Measurements from ENCODE around the gene TAF1B. TPM values are rescaled to one million over a fixed set of nuclear protein-coding genes. Genes with fewer than 3 reads are reported as not detected.

TAF1B gene
- total and polyA plus RNA-seq, 10 of the 15 experiments (the other 5 are each of a cell fraction or from before 2014, with no cell fraction given): 8.1 to 18.3 (median 12.4) TPM

DNA sequence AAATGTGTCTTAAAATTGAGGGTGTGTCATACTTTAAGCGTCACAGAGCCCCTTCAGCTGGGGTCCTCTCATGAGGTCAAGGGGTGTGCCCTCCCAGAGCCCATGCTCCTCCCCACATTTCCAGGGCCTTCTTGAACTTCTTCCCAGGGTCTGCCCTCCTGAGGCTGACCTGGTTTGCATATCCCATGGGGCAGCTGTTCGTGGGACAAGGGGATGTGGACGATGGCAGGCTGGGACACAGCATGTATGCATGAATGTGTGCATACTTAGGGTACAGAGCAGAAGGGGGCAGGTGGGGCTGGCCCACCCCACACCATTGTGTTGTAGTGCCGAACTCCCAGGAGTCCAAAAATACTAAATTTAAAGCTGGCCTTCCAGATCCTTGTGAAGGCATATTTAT lies 46.2 kb upstream of the TAF1B start:
- Histone ChIP-seq H3K4me3 (no peak overlapping the region), H3K27me3 (replicated peaks in 1 of 2; ENCODE audit: control insufficient read depth in 2 of 2, insufficient read depth in 2 of 2, low read length in 1 of 2) (no peaks in the 10 kb centered on the region), H4K20me1 (ENCODE audit: control insufficient read depth, insufficient read depth) (no peaks in the 10 kb centered on the region), H3K79me2 (ENCODE audit: control insufficient read depth, insufficient read depth, low read length) (no peaks in the 10 kb centered on the region), H3K36me3 (ENCODE audit: control insufficient read depth in 2 of 2, insufficient read depth in 2 of 2, low read length in 1 of 2) (no peaks in the 10 kb centered on the region), H2AFZ (ENCODE audit: control insufficient read depth, low read depth, low read length) (no peak overlapping the region), H3K4me2 (ENCODE audit: control insufficient read depth, insufficient read depth) (no peak overlapping the region), H3K9ac (ENCODE audit: control insufficient read depth, insufficient read depth, low read length) (no peak overlapping the region), H3K9me3 (replicated peaks; ENCODE audit: control insufficient read depth, insufficient read depth, low read length) (no peaks in the 10 kb centered on the region; the same call in 2 of the 3 replicates), H3K27ac (ENCODE audit: control insufficient read depth, insufficient read depth) (no peak overlapping the region), H3K4me1 (ENCODE audit: control insufficient read depth, insufficient read depth, low read length) (peaks cover 26% of the 10 kb centered on the region)
- in situ Hi-C loops (cut with MboI): no loop called here
- FAIRE-seq: no peak
- SMC1A ChIA-PET (ENCODE audit: uncharacterized antibody, unreplicated experiment): interaction anchor here (0.7 to 1.2 kb wide), 2 partner anchors 16 to 117 kb away, joined by 3 read pairs; no protein-coding TSS in a partner anchor
- intact Hi-C loops (cut with micrococcal nuclease; ENCODE audit: unreplicated experiment): no loop called here
- ATAC-seq: no peak
- DNase-seq (ENCODE audit: low read depth, low spot score): no peak
- CTCF ChIA-PET: interaction anchor here (0.6 to 6.4 kb wide), 7 partner anchors 17 to 251 kb away, joined by 3 to 71 read pairs (median 3); no protein-coding TSS in a partner anchor
- POLR2A ChIA-PET: no interaction called here
- 36% methylated on average over 4 of the region's 4 CpGs for WGBS (ENCODE audit: insufficient coverage, insufficient replicate concordance, low lambda C conversion rate, missing lambda C conversion rate)
- no TSS peak for BruUV-seq (replicated peaks)
- RAD21 ChIA-PET (ENCODE audit: unreplicated experiment): interaction anchor here (1.2 kb wide), 1 partner anchor 19 kb away, joined by 4 read pairs; no protein-coding TSS in a partner anchor
- TF ChIP-seq HDAC6 (IDR thresholded peaks at IDR 0.05; ENCODE audit: unreplicated experiment) (no peak), LARP7 (IDR thresholded peaks at IDR 0.05) (no peak), CREB1 (IDR thresholded peaks at IDR 0.05; ENCODE audit: low read depth) (no peak), NFIC (IDR thresholded peaks at IDR 0.05; ENCODE audit: low read depth, low read length) (no peak), ZNF24 (IDR thresholded peaks at IDR 0.05) (no peak), CEBPB (IDR thresholded peaks at IDR 0.05; ENCODE audit: borderline replicate concordance in 1 of 2, low read depth in 2 of 2, low read length in 2 of 2) (no peak), SMARCA5 (IDR thresholded peaks at IDR 0.05) (no peak), ZNF384 (IDR thresholded peaks at IDR 0.05; ENCODE audit: borderline replicate concordance, low read depth, low read length) (no peak)
- TF ChIP-seq, protein P1, sequence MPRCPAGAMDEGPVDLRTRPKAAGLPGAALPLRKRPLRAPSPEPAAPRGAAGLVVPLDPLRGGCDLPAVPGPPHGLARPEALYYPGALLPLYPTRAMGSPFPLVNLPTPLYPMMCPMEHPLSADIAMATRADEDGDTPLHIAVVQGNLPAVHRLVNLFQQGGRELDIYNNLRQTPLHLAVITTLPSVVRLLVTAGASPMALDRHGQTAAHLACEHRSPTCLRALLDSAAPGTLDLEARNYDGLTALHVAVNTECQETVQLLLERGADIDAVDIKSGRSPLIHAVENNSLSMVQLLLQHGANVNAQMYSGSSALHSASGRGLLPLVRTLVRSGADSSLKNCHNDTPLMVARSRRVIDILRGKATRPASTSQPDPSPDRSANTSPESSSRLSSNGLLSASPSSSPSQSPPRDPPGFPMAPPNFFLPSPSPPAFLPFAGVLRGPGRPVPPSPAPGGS (IDR thresholded peaks at IDR 0.05; ENCODE audit: borderline replicate concordance, insufficient read depth, low read depth, low read length, poor library complexity, severe bottlenecking): no peak
- TF ChIP-seq, protein P2, sequence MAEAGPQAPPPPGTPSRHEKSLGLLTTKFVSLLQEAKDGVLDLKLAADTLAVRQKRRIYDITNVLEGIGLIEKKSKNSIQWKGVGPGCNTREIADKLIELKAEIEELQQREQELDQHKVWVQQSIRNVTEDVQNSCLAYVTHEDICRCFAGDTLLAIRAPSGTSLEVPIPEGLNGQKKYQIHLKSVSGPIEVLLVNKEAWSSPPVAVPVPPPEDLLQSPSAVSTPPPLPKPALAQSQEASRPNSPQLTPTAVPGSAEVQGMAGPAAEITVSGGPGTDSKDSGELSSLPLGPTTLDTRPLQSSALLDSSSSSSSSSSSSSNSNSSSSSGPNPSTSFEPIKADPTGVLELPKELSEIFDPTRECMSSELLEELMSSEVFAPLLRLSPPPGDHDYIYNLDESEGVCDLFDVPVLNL (IDR thresholded peaks at IDR 0.05; ENCODE audit: low read depth, low read length): no peak
- TF ChIP-seq, protein P3, sequence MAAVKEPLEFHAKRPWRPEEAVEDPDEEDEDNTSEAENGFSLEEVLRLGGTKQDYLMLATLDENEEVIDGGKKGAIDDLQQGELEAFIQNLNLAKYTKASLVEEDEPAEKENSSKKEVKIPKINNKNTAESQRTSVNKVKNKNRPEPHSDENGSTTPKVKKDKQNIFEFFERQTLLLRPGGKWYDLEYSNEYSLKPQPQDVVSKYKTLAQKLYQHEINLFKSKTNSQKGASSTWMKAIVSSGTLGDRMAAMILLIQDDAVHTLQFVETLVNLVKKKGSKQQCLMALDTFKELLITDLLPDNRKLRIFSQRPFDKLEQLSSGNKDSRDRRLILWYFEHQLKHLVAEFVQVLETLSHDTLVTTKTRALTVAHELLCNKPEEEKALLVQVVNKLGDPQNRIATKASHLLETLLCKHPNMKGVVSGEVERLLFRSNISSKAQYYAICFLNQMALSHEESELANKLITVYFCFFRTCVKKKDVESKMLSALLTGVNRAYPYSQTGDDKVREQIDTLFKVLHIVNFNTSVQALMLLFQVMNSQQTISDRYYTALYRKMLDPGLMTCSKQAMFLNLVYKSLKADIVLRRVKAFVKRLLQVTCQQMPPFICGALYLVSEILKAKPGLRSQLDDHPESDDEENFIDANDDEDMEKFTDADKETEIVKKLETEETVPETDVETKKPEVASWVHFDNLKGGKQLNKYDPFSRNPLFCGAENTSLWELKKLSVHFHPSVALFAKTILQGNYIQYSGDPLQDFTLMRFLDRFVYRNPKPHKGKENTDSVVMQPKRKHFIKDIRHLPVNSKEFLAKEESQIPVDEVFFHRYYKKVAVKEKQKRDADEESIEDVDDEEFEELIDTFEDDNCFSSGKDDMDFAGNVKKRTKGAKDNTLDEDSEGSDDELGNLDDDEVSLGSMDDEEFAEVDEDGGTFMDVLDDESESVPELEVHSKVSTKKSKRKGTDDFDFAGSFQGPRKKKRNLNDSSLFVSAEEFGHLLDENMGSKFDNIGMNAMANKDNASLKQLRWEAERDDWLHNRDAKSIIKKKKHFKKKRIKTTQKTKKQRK (IDR thresholded peaks at IDR 0.05; ENCODE audit: low read depth, low read length): no peak
- TF ChIP-seq, protein P4, sequence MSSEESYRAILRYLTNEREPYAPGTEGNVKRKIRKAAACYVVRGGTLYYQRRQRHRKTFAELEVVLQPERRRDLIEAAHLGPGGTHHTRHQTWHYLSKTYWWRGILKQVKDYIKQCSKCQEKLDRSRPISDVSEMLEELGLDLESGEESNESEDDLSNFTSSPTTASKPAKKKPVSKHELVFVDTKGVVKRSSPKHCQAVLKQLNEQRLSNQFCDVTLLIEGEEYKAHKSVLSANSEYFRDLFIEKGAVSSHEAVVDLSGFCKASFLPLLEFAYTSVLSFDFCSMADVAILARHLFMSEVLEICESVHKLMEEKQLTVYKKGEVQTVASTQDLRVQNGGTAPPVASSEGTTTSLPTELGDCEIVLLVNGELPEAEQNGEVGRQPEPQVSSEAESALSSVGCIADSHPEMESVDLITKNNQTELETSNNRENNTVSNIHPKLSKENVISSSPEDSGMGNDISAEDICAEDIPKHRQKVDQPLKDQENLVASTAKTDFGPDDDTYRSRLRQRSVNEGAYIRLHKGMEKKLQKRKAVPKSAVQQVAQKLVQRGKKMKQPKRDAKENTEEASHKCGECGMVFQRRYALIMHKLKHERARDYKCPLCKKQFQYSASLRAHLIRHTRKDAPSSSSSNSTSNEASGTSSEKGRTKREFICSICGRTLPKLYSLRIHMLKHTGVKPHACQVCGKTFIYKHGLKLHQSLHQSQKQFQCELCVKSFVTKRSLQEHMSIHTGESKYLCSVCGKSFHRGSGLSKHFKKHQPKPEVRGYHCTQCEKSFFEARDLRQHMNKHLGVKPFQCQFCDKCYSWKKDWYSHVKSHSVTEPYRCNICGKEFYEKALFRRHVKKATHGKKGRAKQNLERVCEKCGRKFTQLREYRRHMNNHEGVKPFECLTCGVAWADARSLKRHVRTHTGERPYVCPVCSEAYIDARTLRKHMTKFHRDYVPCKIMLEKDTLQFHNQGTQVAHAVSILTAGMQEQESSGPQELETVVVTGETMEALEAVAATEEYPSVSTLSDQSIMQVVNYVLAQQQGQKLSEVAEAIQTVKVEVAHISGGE (CRISPR knock-in tag; IDR thresholded peaks at IDR 0.05): no peak
- TF ChIP-seq, protein P5, sequence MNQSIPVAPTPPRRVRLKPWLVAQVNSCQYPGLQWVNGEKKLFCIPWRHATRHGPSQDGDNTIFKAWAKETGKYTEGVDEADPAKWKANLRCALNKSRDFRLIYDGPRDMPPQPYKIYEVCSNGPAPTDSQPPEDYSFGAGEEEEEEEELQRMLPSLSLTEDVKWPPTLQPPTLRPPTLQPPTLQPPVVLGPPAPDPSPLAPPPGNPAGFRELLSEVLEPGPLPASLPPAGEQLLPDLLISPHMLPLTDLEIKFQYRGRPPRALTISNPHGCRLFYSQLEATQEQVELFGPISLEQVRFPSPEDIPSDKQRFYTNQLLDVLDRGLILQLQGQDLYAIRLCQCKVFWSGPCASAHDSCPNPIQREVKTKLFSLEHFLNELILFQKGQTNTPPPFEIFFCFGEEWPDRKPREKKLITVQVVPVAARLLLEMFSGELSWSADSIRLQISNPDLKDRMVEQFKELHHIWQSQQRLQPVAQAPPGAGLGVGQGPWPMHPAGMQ (IDR thresholded peaks at IDR 0.05; ENCODE audit: borderline replicate concordance): no peak

Measured in GM12878 (cell line).